Raji (cell line): ENCODE data around the gene SCYGR4.

Experiments used
- POLR2A ChIP-seq: IDR thresholded peaks from 2 replicates; pipeline ENCODE4 v1.6.1; 2011; ENCODE audit warnings: low read depth, low read length, control low read depth; ENCODE audit not compliant: insufficient read depth

The SCYGR4 gene

DNA sequence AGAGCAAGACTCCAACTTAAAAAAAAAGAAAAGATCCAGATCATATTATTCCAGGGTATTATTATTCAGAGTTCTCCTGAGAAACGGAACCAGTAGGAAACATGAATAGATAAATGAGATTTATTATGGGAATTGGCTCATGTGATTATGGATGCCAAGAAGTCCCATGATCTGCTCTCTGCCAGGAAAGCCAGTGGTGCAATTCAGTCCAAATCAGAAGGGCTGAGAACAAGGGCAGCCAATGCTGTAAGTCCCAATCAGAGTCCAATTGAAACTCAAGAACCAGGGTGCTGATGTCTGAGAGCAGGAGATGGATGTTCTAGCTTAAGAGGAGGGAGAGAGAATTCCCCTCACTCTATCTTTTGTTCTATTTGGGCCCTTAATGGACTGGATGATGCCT, 10.8 kb upstream of the SCYGR4 start:
- TF ChIP-seq POLR2A = no peak

DNA sequence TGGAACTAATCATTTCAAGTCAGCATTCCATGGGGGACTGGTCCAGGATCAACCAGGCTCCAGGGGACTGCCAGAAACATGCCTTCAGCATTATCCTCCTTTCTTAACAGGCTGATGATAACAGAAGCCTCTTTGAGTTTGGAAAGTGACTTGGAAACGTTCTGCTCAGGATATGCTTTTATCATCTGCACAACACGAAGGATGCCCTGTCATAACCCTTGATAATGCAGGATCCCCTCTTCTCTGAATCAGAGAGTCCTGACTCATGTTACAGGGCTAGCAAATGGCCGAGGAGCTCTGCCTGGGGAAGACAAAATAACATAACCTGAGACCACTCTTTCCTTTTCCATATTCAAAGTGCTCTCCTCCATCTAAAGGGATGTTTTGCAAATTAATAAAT, 9.4 kb upstream of the SCYGR4 start:
- TF ChIP-seq POLR2A = no peak

DNA sequence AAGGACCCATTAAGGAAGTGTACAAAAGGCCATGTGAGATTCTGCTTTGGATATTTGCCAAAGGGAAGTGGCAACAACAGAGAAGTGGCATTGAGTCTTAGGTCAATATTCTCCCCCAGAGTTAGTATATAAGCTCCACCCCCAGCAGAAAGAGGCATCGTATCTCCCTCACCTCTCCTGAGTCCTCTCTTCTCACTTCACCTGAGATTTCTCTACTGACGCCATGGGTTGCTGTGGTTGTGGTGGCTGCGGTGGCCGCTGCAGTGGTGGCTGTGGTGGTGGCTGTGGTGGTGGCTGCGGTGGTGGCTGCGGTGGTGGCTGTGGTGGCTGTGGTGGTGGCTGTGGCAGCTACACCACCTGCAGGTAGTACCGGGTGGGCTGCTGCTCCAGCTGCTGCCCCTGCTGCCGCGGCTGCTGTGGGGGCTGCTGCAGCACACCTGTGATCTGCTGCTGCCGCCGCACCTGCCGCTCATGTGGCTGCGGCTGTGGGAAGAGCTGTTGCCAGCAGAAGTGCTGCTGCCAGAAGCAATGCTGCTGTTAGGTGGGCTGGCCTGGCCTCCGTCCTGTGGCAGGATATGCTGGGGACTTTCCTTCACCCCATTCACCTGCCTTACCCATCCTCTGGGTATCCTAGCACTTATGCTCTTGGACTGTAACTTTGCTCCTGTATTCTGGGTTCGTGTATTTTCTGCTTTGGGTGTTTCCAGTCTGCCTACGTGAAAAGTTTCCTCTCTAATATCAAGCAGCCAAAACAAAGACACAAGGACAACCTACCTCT, 8.5 kb upstream of the SCYGR4 start:
- TF ChIP-seq POLR2A = no peak

DNA sequence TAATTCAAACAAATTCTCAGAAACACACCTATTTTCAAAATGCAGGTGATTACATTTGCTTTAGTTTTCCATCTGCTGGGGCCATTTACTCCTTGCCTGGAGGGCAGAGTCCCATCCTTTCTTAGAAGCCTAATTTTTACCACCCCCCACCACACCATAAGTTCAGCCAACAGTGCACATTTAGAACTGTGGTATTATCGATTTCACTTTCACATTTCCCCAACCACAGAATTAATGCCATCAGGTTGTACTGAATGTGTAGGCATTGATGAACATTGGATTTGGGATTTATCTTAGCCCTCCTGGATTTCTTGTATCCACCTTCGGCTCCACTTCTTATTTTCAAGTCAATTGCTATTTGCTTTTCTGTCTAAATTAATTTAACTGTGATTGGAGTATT, 7.2 kb upstream of the SCYGR4 start:
- no peak for TF ChIP-seq POLR2A

DNA sequence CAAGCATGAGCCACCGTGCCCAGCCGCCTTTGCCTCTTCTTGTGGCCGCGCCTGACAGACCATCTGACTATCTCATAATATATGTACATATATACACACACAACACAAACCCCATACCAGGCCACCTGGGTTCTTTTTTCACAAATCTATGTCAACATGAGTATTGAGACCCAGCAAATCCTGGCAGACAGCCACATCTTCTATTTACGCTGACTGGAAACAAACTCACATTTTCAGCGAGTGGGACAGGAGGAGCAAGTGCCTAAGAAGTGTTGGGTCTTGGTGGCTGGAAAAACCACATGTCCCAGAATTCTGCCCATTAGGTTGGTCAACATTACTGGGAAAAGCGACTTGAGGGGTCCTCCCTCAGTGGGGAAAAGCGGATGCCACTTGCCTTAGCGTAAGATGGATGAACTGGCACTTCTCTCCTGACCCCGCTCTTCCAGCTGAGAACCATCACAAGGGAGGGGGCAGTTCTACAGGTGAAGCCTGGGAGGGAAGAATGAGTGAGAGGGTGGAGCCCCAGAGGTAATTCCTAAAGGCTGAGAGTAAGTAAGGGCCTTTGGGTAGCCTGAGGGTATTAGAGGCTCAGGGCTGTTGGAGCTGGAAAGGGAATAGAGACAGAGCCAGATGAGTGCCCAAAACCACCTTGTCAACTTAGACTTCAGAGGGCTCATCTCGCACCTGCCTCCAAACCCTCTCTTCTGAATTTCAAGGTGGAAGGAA, 4.6 kb upstream of the SCYGR4 start:
- no peak for TF ChIP-seq POLR2A

DNA sequence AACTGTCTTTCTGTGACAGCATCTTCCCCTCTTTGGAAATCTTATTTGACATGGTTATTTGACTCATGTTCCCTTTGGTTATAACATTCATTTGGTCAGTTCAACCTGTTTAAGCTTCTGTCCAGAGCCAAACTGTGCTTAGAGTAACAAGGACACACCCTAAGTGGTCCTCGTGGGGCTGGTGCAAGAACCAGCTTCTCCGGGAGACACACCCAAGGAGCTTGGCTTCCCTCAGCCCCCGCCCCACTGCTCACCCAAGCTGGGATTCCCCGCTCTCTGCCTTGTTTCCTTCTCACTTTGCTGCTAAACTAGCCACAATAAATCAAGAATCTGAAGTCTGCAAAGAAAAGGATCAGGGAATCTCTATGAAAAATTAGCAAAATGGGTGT, 4.0 kb upstream of the SCYGR4 start:
- no peak for TF ChIP-seq POLR2A

DNA sequence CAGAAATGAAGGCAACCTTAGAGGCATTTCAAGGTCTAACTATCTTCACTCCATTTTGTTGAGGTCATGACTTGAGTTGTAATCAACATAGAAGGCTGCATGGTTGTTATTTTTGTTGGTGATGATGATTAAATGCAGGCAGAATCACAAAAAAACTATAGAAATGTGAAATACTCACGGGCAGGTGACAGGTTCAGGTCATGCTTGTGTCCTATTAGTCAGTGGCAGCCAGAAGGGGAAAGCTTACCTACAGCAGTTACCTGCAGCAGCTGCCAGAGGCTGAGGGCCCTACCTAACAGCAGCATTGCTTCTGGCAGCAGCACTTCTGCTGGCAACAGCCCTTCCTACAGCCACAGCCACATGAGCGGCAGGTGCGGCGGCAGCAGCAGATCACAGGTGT, 3.1 kb upstream of the SCYGR4 start:
- TF ChIP-seq POLR2A = no peak

DNA sequence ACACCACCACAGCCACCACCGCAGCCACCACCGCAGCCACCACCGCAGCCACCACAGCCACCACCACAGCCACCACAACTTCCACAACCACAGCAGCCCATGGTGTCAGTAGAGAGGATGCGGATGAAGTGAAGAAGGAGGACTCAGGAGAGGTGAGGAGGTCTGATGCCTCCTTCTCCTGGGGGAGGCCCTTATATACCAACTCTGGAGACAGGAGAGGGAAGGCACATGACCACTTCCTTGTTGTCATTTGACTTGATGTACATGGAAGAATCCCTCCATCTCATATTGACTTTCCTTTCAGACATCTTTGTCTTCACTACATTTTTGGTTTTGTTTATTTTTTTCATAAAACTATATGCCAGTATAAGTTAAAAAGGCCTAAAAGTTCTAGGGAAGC, 2.6 kb upstream of the SCYGR4 start, which contains the start of gene SCYGR3:
Gene SCYGR3, minus strand, starts transcription at position 101 of the 400 bp plus-strand sequence. Its CDS starts 0 bp downstream, at position 101.
- no peak for TF ChIP-seq POLR2A

DNA sequence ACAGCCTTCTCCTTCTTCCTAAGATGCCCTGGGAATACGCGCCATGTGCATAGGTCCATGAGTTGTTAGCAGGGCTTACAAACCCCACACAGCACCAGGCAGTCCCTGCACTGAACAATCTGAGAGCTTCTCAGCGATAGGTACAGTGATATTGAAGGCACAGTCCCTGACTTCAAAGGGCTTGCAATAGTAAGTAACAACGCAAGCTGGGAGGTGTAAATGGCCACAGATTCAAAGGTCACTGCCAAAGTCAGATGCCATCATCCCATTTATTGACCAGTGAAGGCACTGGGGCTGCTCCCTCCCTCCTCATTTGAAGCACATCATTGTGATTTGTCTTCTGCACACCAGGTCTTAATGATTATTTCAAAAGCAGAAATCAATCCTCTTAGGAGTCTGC, 2.1 kb upstream of the SCYGR4 start:
- no peak for TF ChIP-seq POLR2A

DNA sequence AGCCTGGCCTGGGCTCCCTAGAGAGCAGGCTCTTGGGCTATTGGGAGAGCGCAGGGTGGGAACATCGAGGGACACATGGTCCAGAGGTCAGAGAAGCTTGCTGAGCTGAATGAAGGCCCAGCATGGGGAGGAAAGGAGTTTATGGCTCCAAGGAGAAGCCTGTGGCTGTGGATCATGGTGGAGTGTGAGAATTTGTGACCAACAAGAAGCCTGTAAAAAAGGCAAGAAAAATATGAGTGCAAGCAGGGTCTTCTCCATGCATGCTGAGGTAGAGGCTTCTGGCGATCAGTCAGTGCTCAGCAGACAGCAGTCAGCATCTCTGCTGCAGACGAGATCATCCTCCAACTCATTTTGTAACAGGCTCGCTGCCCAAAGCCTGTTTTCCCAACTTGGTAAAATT, 1.4 kb upstream of the SCYGR4 start:
- TF ChIP-seq POLR2A = no peak

DNA sequence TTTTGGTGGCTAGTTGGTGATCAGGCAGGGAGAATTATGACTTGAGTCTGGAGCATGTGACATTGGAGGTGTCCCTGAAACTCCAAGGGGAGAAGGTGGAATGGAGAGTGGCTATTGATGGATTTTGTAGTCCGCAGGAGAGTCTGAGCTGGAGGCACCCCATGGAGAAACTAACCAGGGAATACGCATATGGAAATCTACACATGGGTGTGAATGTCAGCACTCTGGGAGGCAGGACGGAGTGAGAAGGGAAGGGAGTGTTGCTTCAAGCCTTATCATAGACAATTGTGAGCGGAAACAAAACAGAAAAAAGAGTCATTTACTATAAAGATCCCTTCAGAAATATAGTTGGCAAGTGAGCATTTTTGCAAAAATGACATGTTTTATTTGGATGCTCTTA, 667 bp upstream of the SCYGR4 start:
- no peak for TF ChIP-seq POLR2A

DNA sequence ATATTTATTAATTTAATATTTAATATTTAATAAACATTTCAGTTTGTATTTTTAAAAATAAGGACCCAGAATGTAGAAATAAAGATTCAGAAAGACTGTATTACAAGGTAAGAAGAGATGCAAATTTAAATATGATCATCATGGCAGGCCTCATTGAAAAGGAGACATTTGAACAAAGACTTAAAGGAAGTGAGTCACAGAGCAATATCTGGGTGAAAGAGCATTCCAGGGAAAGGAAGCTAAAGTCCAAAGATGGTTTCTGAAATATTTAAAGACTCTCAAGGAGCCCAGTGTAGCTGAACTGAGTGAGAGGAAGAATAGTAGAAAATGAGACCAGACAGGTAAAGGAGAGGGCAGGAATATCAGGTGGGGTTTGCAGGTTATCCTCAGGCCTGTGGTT, 5.9 kb downstream of the SCYGR4 start:
- no peak for TF ChIP-seq POLR2A

DNA sequence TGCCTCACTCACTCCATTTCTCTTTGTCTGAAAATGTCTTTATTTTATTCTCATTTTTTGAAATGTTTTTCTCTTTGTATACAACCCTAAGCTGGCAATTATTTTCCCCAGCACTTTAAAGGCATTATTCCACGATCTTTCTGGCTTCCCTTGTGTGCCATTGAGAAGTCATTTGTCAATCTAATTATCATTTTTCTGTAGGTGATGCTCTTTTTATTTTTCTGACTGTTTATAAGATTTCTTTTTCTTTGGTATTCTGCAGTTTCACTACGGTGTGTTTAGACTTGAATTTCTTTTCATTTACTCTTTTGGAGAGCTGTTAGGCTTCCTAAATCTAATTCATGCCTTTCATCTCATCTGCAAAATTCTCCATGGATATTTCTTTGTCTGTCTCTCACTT, 8.1 kb downstream of the SCYGR4 start:
- no peak for TF ChIP-seq POLR2A

DNA sequence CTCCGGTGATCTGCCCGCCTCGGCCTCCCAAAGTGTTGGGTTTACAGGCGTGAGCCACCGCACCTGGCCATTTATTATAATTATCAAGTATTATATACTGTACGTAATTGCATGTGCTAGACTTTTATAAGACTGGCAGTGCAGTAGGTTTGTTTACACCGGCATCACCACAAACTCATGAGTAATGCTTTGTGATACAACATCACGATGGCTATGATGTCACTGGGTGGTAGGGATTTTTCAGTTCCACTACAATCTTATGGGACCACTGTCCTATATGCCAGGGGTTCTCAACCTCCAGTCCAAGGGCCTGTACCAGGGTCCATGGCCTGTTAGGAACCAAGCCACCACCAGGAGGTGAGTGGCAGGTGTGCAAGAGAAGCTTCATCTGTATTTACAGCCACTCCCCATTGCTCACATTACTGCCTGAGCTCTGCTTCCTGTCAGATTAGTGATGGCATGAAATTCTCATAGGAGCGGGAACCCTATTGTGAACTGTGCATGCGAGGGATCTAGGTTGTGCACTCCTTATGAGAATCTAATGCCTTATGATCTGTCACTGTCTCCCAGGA, 9.4 kb downstream of the SCYGR4 start:
- no peak for TF ChIP-seq POLR2A

DNA sequence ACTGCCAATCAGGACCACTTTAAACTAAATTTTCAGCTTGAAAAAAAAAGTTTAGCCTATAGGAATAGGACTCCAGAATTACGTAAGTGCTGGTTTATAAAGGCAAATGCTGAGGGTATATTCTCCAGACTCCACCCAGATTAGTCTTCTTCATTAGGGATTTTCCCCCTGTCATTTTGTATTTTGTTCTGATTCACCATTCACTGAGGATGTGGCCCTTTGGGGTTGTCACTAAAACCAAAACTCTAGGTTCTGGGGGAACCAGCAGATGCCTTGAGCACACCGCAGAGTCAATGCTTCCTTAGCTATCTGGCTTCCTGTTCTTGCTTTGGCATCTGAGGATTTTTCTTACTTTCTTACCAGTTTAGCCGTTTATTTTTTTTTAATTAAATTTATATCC, 10.5 kb downstream of the SCYGR4 start:
- no peak for TF ChIP-seq POLR2A

DNA sequence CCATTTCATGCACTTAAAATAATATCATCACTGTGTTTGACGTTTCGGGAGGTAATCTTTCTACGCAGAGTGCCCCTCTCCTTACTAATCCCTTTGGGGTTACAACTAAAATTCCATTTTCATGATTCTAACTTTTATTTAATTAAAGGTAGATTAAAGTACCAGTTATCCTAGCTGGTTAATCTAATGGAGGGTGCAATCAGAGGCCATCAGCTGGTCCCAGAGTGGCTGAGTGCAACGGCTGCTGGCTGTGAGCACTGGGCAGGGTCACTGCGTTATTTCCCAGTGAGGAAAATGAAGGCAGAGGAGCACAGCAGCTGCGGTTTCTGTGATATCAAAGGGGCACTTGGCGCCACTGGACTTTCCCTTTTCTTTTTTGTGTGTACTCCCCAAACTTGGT, 12.1 kb downstream of the SCYGR4 start:
- TF ChIP-seq POLR2A = no peak
